ENCODE results near the gene NHP2. TPM values are rescaled to one million over a fixed set of nuclear protein-coding genes. Genes with fewer than 3 reads are reported as not detected.

Gene NHP2
- total and polyA plus RNA-seq, 12 donors = 65.2 to 269 (median 122) TPM

GRCh38 chr5:178152491-178153444 is 917 bp downstream of the NHP2 start:
- Histone ChIP-seq H3K36me3 (replicated peaks in 1 of 2) (peaks cover 0 to 36% of the 10 kb centered on the region in 2 donors), H3K9me3 (replicated peaks in 1 of 3) (no peaks in the 10 kb centered on the region), H3K27me3 (no peaks in the 10 kb centered on the region), H3K4me3 (peak overlapping the region; percentile 50 to 94 (median 66)), H3K4me1 (replicated peaks in 1 of 2) (peaks cover 20 to 27% of the 10 kb centered on the region in 2 donors), H3K27ac (peak overlapping the region in 3 of 5 donors; percentile 77 to 87 (median 79))
- no peak for TF ChIP-seq CTCF (IDR thresholded peaks at IDR 0.05)
- TF ChIP-seq POLR2A (IDR thresholded peaks at IDR 0.05) = no peak
- DNase-seq = no peak
- WGBS, 4 donors = 46 to 52% (median 49%) methylated on average over 29 to 31 of the region's 31 CpGs
- intact Hi-C loops (cut with DNase I) = no loop called here

GRCh38 chr5:178150977-178151734 is 2.5 kb downstream of the NHP2 start:
- Histone ChIP-seq H3K36me3 (replicated peaks in 1 of 2) (peaks cover 0 to 53% of the 10 kb centered on the region in 2 donors), H3K27ac (peak overlapping the region in 4 of 5 donors; percentile 17 to 50 (median 22)), H3K4me3 (no peak overlapping the region), H3K27me3 (no peaks in the 10 kb centered on the region), H3K4me1 (replicated peaks in 1 of 2) (peaks cover 20 to 27% of the 10 kb centered on the region in 2 donors), H3K9me3 (replicated peaks in 1 of 3) (no peaks in the 10 kb centered on the region)
- intact Hi-C loops (cut with DNase I) = no loop called here
- 39 to 51% (median 45%) methylated on average over 10 to 11 of the region's 11 CpGs for WGBS, 4 donors
- TF ChIP-seq CTCF (IDR thresholded peaks at IDR 0.05) (peak in 1 of 6 experiments; percentile 23), POLR2A (IDR thresholded peaks at IDR 0.05) (peak in 1 of 2 donors; percentile 24)
- DNase-seq = peak in 6 of 7 donors; percentile 49 to 78 (median 66)

GRCh38 chr5:178149199-178149932 is 4.3 kb downstream of the NHP2 start:
- DNase-seq = no peak
- H3K27ac ChIP-seq = no peak overlapping the region
- WGBS, 4 donors = 79 to 88% (median 83%) methylated on average over 6 to 11 of the region's 11 CpGs
- intact Hi-C loops (cut with DNase I) = loop anchor here in 1 of 2 donors (5.0 kb wide), 1 partner anchor 72 kb away; no protein-coding TSS in a partner anchor
- peaks cover 20 to 27% of the 10 kb centered on the region in 2 donors for H3K4me1 ChIP-seq (replicated peaks in 1 of 2)
- no peaks in the 10 kb centered on the region for H3K9me3 ChIP-seq (replicated peaks in 1 of 3)
- no peak overlapping the region for H3K4me3 ChIP-seq
- TF ChIP-seq POLR2A (IDR thresholded peaks at IDR 0.05) (no peak), CTCF (IDR thresholded peaks at IDR 0.05) (no peak)
- H3K27me3 ChIP-seq = no peaks in the 10 kb centered on the region
- H3K36me3 ChIP-seq (replicated peaks in 1 of 2) = peaks cover 0 to 70% of the 10 kb centered on the region in 2 donors

All from adrenal gland (tissue), 12 donors.